ENCODE data around the gene SMCO3.

The SMCO3 gene

GRCh38 chr12:14826491-14826890 lies 12.5 kb upstream of the SMCO3 start:
- DNase-seq, result no peak

- no peak for DNase-seq
These were observed 11.3 kb upstream of the SMCO3 start for GRCh38 chr12:14825256-14825655.

- no peak for DNase-seq
These were observed 10.1 kb upstream of the SMCO3 start for GRCh38 chr12:14824012-14824634.

- no peak for DNase-seq
These were observed 2.5 kb downstream of the SMCO3 start for GRCh38 chr12:14811486-14811885.

- DNase-seq, result no peak
These were observed 3.0 kb downstream of the SMCO3 start for GRCh38 chr12:14810953-14811483.

DNA sequence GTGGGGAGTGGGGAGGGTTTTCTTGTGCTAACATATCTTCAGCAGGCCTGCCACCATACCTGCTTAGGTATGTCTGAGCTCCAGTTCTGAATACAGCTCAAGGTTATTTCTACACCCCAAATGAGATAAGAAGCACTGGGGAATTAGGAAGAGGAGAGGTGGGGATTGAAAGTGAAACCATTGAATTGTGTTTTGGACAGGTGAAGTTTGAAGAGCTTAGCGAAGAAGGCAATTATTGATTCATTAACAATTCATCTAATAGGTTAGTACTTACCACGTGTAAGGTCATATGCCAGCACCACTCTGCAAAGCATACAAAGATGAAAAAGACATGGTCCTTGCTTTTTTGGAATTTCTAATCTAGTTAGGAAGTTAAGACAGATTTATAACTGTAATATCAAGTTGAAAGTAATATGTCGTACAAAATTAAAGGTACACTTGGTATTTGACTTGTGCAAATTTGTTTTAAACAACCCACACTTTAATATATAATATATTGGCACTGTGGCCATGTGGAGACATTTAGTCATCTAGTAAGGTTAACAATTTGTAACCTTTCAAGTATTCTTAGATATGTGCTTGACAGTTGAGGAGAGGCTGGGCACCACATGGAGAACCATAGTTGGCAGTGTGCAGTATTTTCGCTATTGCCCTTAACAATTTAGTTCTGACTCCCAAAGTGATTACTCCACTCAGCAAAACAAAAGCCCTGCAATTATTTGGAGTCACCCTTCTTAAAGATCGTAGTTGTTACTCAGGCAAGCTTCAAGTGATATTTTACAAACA lies 3.6 kb downstream of the SMCO3 start:
- DNase-seq, result no peak

DNA sequence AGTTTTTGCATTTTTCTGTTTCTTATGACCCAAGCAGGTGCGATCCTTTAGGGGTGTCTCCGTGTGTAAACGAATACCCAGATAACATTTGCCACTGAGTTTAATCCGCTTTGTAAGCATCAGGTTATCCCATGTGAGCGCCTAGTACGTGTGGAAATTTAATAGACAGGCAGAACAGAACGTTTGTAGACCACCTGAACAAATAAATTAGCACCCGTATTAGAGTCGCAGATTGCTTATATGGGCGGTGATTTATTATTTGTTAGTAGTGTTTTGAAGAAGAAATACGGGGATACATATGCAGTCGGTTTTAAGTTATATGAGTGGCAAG lies 10.2 kb downstream of the SMCO3 start:
- no peak for DNase-seq

DNA sequence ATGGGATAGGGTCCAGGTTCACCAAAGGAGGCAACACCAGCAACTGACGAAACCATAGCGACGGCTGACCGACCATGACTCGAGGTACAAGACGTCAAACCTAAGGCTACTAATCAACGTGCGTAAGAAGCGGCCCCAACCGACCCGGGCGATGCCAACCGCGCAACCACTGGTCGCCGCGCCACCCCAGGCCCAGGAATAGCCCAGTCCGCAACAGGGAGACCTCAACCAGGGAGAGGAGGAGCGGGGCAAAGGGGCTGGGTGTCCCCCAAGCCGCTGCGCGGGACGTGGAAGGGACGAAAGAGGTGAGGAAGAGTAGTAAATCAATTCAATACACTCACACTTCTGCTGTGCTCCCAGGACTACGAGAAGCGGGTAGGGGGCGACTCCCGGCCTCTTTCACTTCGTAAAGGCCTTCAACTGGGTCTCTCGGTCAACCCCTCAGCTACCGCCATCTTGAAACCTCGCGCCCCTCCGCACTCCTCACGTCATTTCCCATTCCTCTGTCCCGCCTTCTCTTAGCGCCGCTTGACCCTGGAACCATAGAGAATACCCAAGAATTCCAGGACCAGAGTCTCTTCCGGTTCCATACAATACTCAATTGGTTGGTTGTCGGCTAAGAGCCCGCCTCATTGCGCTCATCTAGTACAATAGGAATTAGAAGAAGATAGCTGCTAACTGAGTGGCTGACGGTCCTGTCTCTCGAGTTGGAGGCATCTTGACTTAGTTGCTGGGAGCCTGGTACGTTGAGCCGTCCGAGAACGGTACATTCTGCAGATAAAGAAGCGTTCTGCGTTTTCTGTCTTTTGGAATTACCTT lies 10.8 kb downstream of the SMCO3 start, which contains the start of the genes C12orf60 and WBP11:
Gene C12orf60 (plus strand): TSS at position 660 of the 819 bp plus-strand sequence. CDS start 19,266 bp downstream, outside the sequence.
Gene WBP11 (minus strand): TSS at position 468 of the 819 bp plus-strand sequence. CDS start 2,095 bp downstream, outside the sequence.
- peak; percentile 90 for DNase-seq

- DNase-seq, result no peak
These were observed 11.3 kb downstream of the SMCO3 start for GRCh38 chr12:14802721-14803010.

- no peak for DNase-seq
These were observed 11.7 kb downstream of the SMCO3 start for GRCh38 chr12:14802247-14802646.

DNA sequence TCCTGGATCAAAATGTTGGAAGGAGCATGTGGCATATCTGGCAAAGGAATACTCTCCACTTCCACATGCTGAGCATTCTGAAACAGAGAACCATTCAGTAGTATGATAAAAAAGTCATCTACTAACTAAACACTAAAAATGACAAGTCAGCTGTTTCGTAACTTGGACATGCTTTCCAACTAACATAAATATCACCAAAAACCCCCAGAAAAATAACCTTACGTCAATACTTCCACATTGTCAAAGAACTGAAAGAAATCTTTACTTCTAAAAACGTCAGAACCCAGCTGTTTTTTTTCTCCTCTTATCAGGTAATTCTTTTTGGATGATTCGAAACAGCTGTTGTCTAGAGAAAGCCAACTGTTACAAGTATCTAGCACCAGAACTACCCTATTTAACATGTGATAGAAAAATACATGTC lies 18.9 kb downstream of the SMCO3 start:
- DNase-seq, result no peak

DNA sequence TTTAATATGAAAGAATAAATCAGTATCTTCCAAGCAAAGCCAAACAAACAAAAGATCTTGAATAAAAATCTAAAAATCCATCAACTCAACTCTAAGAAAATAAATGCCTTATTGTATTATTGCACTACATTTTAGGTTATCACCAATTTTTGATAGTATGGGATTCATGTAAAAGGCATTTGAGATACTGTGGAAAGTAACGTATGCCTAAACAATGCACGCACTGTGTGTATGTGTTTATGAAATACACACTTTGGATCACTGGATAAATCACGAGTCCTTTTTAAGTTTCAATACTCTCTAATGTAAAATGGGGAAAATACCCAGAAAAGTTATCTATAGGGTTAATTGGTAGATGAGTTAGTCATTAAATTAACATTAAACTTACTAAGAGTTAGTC lies 28.4 kb downstream of the SMCO3 start:
- DNase-seq, result no peak

DNA sequence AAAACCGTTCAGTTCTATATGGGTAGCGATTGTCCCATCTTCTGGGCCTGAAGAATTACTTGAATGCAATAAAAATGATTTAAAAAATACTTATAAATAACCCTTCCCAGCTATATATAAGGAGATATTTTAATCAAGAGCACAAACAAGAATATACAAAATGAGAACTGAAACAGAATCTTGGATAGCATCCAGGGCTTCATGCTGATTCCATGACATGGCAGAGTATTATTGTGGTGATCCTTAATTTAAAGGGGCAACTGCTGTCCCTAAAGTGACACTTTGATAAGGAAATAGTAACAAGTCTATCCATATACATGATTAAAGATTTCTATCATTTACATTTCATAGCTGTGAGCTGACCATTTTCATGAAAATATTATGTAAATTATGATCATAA lies 29.5 kb downstream of the SMCO3 start:
- no peak for DNase-seq

DNA sequence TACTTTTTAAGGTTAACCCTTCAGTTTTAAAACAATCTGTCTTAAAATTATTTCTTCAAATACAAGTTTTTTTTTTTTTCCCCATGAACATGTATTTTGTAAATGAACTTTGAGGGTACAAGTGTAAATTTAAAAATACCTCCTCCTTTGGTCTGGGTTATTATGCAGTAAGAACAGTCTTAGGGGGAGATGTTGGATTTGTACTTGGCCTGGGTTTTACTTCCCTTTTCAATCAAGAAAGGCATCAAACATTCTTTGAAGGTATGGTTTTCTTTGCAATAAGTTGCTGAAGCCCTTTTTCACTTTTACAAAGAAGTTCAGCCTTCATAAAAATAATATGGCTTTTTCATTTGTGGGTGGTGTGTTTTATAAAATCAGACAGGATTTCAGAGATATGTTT lies 31.2 kb downstream of the SMCO3 start:
- no peak for DNase-seq

GRCh38 chr12:14781563-14781962 lies 32.4 kb downstream of the SMCO3 start:
- DNase-seq, result no peak

DNA sequence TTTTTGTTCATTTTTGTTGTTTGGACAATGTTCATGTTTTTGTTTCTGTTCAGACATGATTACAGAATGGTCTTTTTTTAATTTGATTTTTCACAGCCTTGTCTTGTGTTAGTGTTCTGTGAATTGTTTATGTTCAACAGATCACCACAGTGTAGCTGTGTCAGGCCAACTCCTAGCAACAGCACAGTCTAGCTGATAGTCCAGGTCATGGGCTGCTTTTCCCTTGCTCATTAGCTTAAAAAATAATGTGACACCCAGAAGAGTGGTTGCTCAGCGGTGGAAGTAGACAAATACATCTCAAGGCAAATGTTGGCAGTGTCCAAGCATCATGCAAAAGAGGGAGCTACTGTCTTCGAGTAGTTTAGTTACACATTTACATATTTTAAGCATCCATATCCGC lies 33.1 kb downstream of the SMCO3 start:
- DNase-seq, result no peak

GRCh38 chr12:14779834-14780233 lies 34.1 kb downstream of the SMCO3 start:
- no peak for DNase-seq

GRCh38 chr12:14777271-14777670 lies 36.7 kb downstream of the SMCO3 start:
- no peak for DNase-seq

DNA sequence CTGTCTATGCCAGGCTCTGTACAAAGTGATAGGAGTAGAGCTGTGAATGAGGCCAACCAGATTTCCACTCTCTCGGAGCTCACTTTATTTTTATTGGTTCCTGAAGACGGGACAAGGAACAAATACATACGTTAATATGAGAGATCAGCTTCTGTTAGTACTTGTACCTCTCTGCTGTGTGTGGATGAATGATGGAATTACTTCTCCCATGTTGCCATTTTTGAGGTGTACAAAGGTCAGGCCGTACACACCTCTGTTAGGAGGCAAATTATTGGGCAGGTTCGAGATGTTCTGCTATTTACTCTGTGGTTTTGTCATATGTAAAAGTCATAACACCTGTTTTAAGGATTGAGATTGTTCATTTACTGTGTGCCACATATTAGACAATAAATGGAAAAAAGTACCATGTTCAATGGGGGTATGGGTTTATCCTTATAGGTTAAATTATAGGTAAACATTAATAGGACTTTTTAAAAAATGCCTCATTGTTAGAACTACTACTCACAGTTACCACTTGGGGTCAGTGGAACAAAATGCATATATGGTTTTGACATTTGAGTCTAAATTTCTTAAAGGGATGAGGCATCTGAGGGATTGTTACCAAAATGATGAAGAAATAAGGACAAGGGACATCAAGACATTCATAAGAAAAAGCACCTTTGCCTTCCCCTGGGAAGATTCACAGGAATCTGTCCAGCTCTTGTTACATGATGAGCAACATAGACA lies 37.6 kb downstream of the SMCO3 start:
- DNase-seq, result no peak

GRCh38 chr12:14775636-14775980 lies 38.4 kb downstream of the SMCO3 start:
- no peak for DNase-seq

GRCh38 chr12:14774906-14775635 lies 38.9 kb downstream of the SMCO3 start:
- no peak for DNase-seq

All from GF-D8 (cell line).